ENCODE results near the gene CUL2. TPM values are rescaled to one million over a fixed set of nuclear protein-coding genes. Genes with fewer than 3 reads are reported as not detected.

CUL2 gene
- total RNA-seq, 1 donor from 2014 or later: 24.9 TPM

DNA sequence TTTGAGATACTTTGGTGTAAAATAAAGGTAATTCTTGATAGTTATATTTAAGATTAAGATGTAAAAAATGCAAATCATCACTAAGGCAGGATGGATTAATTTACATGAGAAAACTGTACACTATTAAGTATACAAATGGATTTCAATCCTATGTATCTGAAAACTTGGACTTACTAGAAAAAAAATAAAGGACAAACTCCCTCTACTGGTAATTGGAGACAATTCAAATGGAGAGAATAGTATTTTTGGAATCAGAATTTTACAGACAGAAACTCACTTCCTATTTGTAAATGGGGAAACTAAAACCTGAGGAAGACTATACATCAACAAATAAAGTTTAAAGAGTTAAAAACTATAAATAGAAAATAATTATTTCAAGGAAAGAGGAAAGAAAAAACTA lies 62.6 kb downstream of the CUL2 start:
- H3K27me3 ChIP-seq (ENCODE audit: control insufficient read depth, insufficient read depth, low read length): no peaks in the 10 kb centered on the region
- H3K36me3 ChIP-seq (ENCODE audit: control insufficient read depth, insufficient read depth, low read length): no peaks in the 10 kb centered on the region
- TF ChIP-seq CTCF (IDR thresholded peaks at IDR 0.05; ENCODE audit: insufficient read depth, low read length, poor library complexity, severe bottlenecking): peak; percentile 19
- H3K4me3 ChIP-seq (ENCODE audit: low read depth, low read length): no peak overlapping the region
- DNase-seq (ENCODE audit: low read depth): no peak

DNA sequence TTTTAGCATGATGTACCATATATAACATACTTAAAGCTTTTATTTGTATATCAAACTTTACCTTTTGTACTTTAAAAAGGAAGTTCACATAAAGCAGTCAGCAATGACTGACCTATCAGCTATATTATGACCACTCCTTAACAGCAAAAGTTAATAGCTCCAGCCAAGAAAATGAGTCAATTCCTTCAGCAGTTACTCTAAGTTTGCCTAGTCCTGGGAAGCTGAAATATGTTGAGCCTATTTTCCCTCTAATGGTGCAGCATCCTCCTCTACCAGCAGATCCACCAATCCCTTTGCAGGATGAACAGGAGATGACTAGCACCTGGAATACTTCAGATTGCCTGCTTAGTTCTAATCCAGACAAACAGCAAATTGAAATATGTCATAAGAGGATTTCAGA lies 64.2 kb downstream of the CUL2 start:
- H3K36me3 ChIP-seq (ENCODE audit: control insufficient read depth, insufficient read depth, low read length): no peaks in the 10 kb centered on the region
- TF ChIP-seq CTCF (IDR thresholded peaks at IDR 0.05; ENCODE audit: insufficient read depth, low read length, poor library complexity, severe bottlenecking): no peak
- no peak for DNase-seq (ENCODE audit: low read depth)
- no peaks in the 10 kb centered on the region for H3K27me3 ChIP-seq (ENCODE audit: control insufficient read depth, insufficient read depth, low read length)
- no peak overlapping the region for H3K4me3 ChIP-seq (ENCODE audit: low read depth, low read length)

DNA sequence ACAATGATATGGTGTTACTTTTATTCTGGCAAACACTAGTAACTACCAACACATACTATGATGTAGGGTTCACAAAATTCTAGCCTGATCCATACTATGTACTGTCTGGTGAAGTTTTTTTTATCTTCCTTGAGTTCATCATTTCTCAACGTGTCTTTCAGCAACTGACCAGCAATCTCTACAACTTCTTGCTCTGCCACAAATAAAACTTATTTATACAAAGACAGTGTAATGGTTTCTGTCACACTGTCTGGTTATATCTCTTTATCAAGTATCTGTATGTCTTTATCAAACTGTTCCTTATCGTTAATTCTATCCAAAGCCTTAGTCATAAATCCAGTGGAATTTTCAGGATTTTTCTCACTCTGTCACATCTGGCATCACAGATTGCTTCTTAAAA lies 69.7 kb downstream of the CUL2 start:
- Histone ChIP-seq H3K4me3 (ENCODE audit: low read depth, low read length) (no peak overlapping the region), H3K27me3 (ENCODE audit: control insufficient read depth, insufficient read depth, low read length) (no peaks in the 10 kb centered on the region), H3K36me3 (ENCODE audit: control insufficient read depth, insufficient read depth, low read length) (no peaks in the 10 kb centered on the region)
- TF ChIP-seq CTCF (IDR thresholded peaks at IDR 0.05; ENCODE audit: insufficient read depth, low read length, poor library complexity, severe bottlenecking): no peak
- DNase-seq (ENCODE audit: low read depth): no peak

DNA sequence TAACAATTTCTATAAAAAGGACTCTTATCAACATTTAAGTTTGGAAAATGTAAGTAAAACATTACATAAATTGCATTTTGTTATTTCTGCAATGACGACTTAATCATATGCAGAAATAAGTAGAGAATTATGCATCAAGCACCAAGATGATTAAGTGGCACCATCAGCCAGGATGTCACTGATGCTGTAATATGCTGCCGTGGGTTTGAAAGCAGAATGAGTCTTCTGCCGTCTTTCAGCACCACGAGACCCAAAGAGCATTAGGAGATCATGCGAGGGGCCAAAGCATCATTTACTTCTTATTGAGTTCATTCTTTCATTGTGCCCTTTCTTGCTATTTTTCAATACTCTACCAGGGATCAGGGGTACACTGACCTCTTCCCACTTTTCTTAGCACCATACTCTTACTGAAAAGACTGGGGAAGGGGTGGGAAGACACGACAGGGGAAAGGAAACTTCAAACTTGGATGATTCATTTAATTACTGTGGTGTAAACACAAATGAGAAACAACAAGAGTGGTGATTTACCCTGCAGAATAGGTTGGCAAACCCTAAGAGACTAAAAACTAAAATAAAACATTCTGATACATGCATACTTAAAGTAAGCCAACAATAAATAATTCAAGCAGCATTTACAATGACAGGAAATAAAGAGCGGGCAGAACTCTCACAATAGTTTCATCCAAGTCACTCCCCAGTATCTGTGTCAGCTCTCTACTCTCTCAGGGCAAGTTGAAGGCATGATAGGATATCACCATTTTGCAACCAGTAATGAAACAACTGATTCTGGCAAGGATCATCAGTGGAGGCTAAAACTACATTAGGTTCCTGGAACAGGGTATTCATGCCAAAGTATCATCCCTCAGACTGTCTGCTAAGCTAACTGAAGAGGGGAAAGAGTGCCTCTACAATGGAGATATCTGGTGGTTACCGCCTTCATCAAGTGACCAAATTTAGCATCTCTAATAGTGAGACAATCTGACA lies 70.8 kb downstream of the CUL2 start:
- no peaks in the 10 kb centered on the region for H3K36me3 ChIP-seq (ENCODE audit: control insufficient read depth, insufficient read depth, low read length)
- TF ChIP-seq CTCF (IDR thresholded peaks at IDR 0.05; ENCODE audit: insufficient read depth, low read length, poor library complexity, severe bottlenecking): no peak
- DNase-seq (ENCODE audit: low read depth): no peak

DNA sequence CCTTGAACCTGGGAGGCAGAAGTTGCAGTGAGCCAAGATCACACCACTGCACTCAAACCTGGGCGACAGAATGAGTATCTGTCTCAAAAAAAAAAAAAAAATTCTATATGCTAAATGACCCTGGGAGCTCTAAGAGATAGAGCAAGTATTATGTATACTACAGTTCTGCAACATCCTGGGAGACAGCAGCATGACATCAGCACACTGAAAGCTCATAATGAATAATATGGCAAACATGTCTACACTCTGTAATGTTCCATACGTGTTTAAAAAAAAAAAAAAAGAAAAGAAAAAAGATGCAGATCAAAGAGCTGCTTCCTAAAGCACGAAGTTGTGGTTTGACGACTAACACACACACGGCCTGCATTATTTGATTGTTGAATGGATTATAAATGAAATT lies 72.5 kb downstream of the CUL2 start:
- H3K4me3 ChIP-seq (ENCODE audit: low read depth, low read length): no peak overlapping the region
- DNase-seq (ENCODE audit: low read depth): no peak
- no peak for TF ChIP-seq CTCF (IDR thresholded peaks at IDR 0.05; ENCODE audit: insufficient read depth, low read length, poor library complexity, severe bottlenecking)
- no peaks in the 10 kb centered on the region for H3K27me3 ChIP-seq (ENCODE audit: control insufficient read depth, insufficient read depth, low read length)
- H3K36me3 ChIP-seq (ENCODE audit: control insufficient read depth, insufficient read depth, low read length): no peaks in the 10 kb centered on the region

More for the DNA sequence above, 70.8 kb downstream of the CUL2 start:
- Histone ChIP-seq H3K4me3 (ENCODE audit: low read depth, low read length) (no peak overlapping the region), H3K27me3 (ENCODE audit: control insufficient read depth, insufficient read depth, low read length) (no peaks in the 10 kb centered on the region)
